LNCaP clone FGC (cell line): ENCODE results near the gene VSTM2L.

Experiments used
- DNase-seq: peaks from one replicate; pipeline ENCODE4 v3.0.0-alpha.2; 2011; ENCODE audit warnings: low read depth
- H3K4me3 ChIP-seq: 2 replicates; pipeline ENCODE4 v1.5.1; 2011; ENCODE audit warnings: mild to moderate bottlenecking, low read depth, low read length, control low read depth
- TF ChIP-seq, protein P1 (sequence below): IDR thresholded peaks from 2 replicates; pipeline ENCODE4 v1.5.1; 2012; ENCODE audit warnings: mild to moderate bottlenecking; ENCODE audit not compliant: control insufficient read depth, insufficient read depth; ENCODE audit errors: extremely low read depth

VSTM2L gene

DNA sequence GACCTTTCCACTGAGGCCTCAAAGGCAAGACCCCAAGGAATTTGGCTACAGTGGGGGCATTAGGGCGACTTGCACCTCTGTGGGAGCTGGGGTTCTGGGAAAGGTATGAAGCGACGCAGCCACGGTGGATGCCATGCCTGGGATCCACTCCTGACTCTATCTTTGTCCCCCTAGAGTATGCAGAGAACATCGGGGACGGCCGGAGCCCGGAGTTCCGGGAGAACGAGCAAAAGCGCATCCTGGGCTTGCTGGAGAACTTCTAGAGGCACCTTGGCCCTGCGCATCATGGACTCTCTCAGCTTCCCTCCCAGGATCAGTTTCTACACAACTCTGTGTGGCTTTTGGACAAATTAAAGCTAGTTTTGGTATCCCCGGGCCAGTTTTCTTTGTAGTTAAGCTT lies 31.2 kb upstream of the VSTM2L start:
- no peak for DNase-seq
- H3K4me3 ChIP-seq: no peak overlapping the region
- TF ChIP-seq, protein P1, sequence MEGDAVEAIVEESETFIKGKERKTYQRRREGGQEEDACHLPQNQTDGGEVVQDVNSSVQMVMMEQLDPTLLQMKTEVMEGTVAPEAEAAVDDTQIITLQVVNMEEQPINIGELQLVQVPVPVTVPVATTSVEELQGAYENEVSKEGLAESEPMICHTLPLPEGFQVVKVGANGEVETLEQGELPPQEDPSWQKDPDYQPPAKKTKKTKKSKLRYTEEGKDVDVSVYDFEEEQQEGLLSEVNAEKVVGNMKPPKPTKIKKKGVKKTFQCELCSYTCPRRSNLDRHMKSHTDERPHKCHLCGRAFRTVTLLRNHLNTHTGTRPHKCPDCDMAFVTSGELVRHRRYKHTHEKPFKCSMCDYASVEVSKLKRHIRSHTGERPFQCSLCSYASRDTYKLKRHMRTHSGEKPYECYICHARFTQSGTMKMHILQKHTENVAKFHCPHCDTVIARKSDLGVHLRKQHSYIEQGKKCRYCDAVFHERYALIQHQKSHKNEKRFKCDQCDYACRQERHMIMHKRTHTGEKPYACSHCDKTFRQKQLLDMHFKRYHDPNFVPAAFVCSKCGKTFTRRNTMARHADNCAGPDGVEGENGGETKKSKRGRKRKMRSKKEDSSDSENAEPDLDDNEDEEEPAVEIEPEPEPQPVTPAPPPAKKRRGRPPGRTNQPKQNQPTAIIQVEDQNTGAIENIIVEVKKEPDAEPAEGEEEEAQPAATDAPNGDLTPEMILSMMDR: no peak

DNA sequence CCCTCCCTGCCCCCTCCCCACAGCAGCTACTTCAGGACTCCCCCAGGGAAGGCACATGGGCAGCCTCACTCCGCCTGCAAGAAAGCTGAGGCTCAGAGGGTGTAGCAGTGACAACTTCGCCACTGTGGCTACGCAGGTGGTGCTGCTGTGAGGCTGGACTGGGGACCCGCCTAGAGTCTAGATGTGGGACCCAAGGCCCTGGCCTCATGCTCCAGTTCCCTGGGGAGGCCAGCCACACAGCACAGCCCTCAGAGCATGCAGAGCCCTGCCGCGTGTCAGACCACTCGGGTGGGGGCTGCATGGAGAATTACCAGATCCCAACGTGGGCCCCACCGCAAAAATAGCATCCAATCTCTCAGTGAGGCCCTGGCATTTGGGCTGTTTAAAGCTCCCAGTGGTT lies 30.8 kb upstream of the VSTM2L start:
- TF ChIP-seq, protein P1: no peak
- no peak for DNase-seq
- H3K4me3 ChIP-seq: no peak overlapping the region

DNA sequence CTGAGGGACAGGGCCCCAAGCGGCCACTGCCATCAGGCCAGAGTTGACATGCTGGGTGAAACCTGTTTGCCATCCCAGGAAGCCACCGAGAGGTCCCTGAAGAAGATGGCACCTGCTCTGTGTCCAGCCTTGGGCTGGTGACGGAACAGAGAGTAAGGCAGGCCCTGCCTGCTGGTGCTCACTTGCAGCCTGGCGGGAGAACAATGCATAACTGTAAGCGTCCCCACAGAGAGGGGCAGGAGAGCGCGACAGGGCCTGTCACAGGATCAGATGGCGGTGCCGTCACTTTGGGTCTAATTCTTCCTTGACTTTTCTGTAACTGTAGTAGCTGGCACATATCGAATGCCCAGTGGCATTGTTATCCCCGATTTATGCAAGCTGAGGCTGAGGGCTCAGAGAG lies 29.0 kb upstream of the VSTM2L start:
- TF ChIP-seq, protein P1: no peak
- no peak for DNase-seq
- H3K4me3 ChIP-seq: no peak overlapping the region

DNA sequence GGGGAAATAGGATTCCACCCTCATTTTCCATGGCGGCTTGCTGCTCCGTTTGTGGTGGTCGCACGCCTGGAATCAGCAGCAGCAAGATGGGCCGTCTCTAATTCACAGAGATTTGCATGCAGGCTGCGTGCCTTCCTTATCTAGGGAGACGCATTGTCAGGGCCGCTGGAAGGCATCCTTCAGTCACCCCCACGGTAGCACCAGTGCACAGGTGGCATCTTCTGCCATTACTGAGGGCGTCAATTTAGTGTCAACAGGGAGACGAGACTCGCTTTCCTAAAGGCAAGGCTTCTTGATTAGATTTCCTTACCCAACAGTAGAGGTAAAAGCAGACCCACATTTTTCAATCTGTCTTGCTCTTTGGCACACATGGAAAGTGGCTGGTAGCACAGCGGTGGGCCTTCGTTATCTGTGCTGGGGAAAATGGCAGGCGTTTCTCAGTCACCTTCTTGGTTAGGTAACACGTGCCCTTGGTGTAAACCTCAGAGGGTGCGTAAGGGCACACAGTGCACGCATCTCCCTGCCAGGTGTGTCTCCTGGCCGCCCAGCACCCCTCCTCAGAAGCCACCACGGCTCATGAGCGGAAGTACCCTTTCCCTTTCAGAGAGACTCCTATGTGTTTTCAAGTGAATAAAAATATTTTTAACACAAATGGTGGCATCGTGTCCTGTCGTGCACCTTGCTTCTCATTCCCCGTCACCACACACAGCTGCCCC lies 27.3 kb upstream of the VSTM2L start:
- H3K4me3 ChIP-seq: no peak overlapping the region
- no peak for DNase-seq

DNA sequence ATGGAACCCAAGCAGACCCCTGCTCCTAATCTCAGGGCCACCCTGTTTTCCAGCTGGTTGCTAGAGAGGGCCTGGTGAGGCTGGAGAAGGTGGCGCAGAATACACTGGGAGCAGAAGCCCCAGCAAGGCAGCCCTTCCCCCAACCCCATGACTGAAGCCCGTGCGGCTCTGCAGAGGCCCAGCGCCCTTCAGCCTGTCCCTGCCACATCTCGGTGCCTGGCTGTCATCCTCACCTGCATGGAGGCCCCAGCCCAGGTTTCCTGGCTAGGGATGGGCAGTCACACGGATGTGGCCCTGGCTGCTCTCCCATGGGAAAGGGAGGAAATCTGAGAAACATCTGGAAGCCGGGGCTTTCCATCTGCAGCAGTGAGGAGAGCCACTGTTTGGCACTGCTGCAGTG lies 26.1 kb upstream of the VSTM2L start:
- H3K4me3 ChIP-seq: no peak overlapping the region
- no peak for DNase-seq
- TF ChIP-seq, protein P1: no peak

More for the DNA sequence above, 27.3 kb upstream of the VSTM2L start:
- TF ChIP-seq, protein P1: no peak

DNA sequence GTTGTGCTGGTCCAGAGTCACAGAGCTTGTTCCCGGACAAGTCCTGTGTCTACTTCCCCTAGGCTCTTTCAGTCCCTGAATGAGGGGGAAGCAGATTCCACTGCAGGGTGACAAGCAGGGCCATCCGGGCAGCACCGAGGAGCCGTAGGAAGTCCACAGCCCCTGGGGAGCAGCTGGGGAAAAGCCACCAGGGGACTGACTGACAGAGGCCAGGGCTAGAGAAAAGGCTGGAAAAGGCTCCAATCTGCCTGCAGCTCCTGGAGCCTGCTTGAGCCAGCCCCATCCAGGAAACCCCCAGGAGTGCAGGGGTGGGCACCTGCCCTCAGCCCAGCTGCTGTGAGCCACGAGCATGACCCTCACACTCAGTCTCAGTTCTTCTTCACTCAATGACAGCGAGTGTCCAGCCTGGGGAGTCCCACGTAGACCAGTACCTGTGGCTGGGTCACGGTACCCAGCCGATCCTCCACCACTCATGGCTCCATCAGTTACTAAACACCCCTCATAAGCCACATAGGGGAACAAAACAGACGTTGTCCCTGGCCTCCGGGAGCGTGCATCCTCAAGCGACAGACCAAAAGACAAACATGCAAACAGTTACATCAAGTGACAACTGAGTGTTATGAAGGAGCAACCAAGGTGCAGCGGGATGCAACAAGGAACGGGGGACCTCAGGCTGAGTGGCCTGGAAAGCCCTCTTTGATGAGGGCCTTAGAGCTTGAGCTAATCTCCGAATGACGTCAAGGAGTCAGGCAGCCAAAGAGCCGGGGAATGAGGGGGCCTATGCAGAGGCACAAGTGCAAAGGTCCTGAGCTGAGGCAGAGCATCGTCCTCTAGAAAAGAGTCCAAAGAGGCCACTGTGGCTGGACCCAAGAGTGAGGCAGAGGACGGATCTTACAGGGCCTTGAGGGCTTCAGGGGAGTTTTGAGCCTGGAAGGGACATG lies 24.8 kb upstream of the VSTM2L start:
- H3K4me3 ChIP-seq: no peak overlapping the region
- DNase-seq: no peak
- TF ChIP-seq, protein P1: no peak
